Mesenchymal stem cell (in vitro differentiated cells and primary cell): ENCODE results near the gene FHOD3.

Source experiments
- DNase-seq: peaks from one replicate; pipeline ENCODE4 v3.0.0-alpha.2; 2013
- H2AFZ ChIP-seq: one replicate; pipeline ENCODE4 v1.6.1; 2013; ENCODE audit warnings: low read depth, mild to moderate bottlenecking, control low read depth, inconsistent platforms, low read length, moderate library complexity
- H2AK5ac ChIP-seq: 2 replicates; pipeline ENCODE4 v1.6.1; 2013; ENCODE audit warnings: low read length, moderate library complexity, mild to moderate bottlenecking, inconsistent platforms; ENCODE audit not compliant: severe bottlenecking
- H2BK120ac ChIP-seq: one replicate; pipeline ENCODE4 v1.6.1; 2013; ENCODE audit warnings: low read depth, mild to moderate bottlenecking, inconsistent platforms, low read length, moderate library complexity
- H2BK12ac ChIP-seq, 2 experiments: one replicate each; pipeline ENCODE4 v1.6.1; 2013; ENCODE audit warnings: inconsistent platforms in 2 of 2, low read length in 2 of 2, mild to moderate bottlenecking in 2 of 2, moderate library complexity in 2 of 2, control low read depth in 1 of 2
- H2BK15ac ChIP-seq: one replicate; pipeline ENCODE4 v1.6.1; 2013; ENCODE audit warnings: mild to moderate bottlenecking, low read depth, inconsistent platforms; ENCODE audit not compliant: poor library complexity, severe bottlenecking
- H2BK5ac ChIP-seq: 2 replicates; pipeline ENCODE4 v1.6.1; 2013; ENCODE audit warnings: low read depth, mild to moderate bottlenecking, low read length, control low read depth, inconsistent platforms; ENCODE audit not compliant: poor library complexity, severe bottlenecking
- H3K14ac ChIP-seq, 2 experiments: one replicate each; pipeline ENCODE4 v1.6.1; 2013; ENCODE audit warnings: inconsistent platforms in 2 of 2, low read length in 2 of 2, control low read depth in 1 of 2, mild to moderate bottlenecking in 1 of 2, moderate library complexity in 1 of 2
- H3K18ac ChIP-seq, 2 experiments: one replicate each; pipeline ENCODE4 v1.6.1; 2013; ENCODE audit warnings: inconsistent platforms in 2 of 2, low read length in 2 of 2, control low read depth in 1 of 2, low read depth in 1 of 2, mild to moderate bottlenecking in 1 of 2
- H3K23ac ChIP-seq, 2 experiments: one replicate each; pipeline ENCODE4 v1.6.1; 2013; ENCODE audit warnings: inconsistent platforms in 2 of 2, low read length in 2 of 2, mild to moderate bottlenecking in 2 of 2, moderate library complexity in 2 of 2, control low read depth in 1 of 2
- H3K27ac ChIP-seq: 2 replicates; pipeline ENCODE4 v1.5.1; 2013; ENCODE audit warnings: mild to moderate bottlenecking, moderate library complexity, low read length, control low read depth, inconsistent platforms; ENCODE audit not compliant: poor library complexity, severe bottlenecking
- H3K27me3 ChIP-seq, 2 experiments: 2 replicates each; pipeline versions ENCODE4 v1.6.1 to v1.7.0; 2013; ENCODE audit warnings: low read length in 2 of 2, mild to moderate bottlenecking in 2 of 2, moderate library complexity in 2 of 2, control low read depth in 1 of 2, inconsistent platforms in 1 of 2; ENCODE audit not compliant: control insufficient read depth in 1 of 2, insufficient read depth in 1 of 2
- H3K36me3 ChIP-seq, 2 experiments: 2 replicates each; pipeline versions ENCODE4 v1.6.1 to v1.7.0; 2013; ENCODE audit warnings: low read length in 2 of 2, control low read depth in 1 of 2, inconsistent platforms in 1 of 2, low read depth in 1 of 2, mild to moderate bottlenecking in 1 of 2; ENCODE audit not compliant: insufficient read depth in 2 of 2, control insufficient read depth in 1 of 2
- H3K4ac ChIP-seq, 2 experiments: one replicate each; pipeline ENCODE4 v1.6.1; 2013; ENCODE audit warnings: inconsistent platforms in 2 of 2, low read length in 2 of 2, mild to moderate bottlenecking in 2 of 2, moderate library complexity in 2 of 2, control low read depth in 1 of 2, low read depth in 1 of 2
- H3K4me1 ChIP-seq: 2 replicates; pipeline ENCODE4 v1.6.1; 2013; ENCODE audit warnings: low read depth, low read length, control low read depth; ENCODE audit not compliant: control insufficient read depth, insufficient read depth
- H3K4me2 ChIP-seq: 2 replicates; pipeline ENCODE4 v1.6.1; 2013; ENCODE audit warnings: low read length, mild to moderate bottlenecking, inconsistent platforms; ENCODE audit not compliant: poor library complexity, severe bottlenecking
- H3K4me3 ChIP-seq, 2 experiments: 2 replicates each; pipeline versions ENCODE4 v1.5.1 to v1.7.0; 2013; ENCODE audit warnings: low read length in 2 of 2, mild to moderate bottlenecking in 2 of 2, control low read depth in 1 of 2, low read depth in 1 of 2; ENCODE audit not compliant: insufficient read depth in 1 of 2
- H3K79me1 ChIP-seq: replicated peaks from 2 replicates; pipeline ENCODE4 v1.6.1; 2013; ENCODE audit warnings: mild to moderate bottlenecking, control low read depth, low read length, inconsistent platforms; ENCODE audit not compliant: poor library complexity, severe bottlenecking
- H3K9ac ChIP-seq: 2 replicates; pipeline ENCODE4 v1.7.0; 2013; ENCODE audit warnings: mild to moderate bottlenecking, low read length, moderate library complexity
- H3K9me3 ChIP-seq: 2 replicates; pipeline ENCODE4 v1.7.0; 2013; ENCODE audit warnings: mild to moderate bottlenecking, low read length; ENCODE audit not compliant: control insufficient read depth
- H4K8ac ChIP-seq: one replicate; pipeline ENCODE4 v1.6.1; 2013; ENCODE audit warnings: inconsistent platforms, mild to moderate bottlenecking, low read length, moderate library complexity
- H4K91ac ChIP-seq: one replicate; pipeline ENCODE4 v1.6.1; 2013; ENCODE audit warnings: mild to moderate bottlenecking, low read length, inconsistent platforms
- whole genome bisulfite sequencing: methylation state at CpG from one replicate; pipeline ENCODE4 v1.1.7; 2013; ENCODE audit warnings: mixed read lengths; 5-methylcytosine and 5-hydroxymethylcytosine counted together

FHOD3 gene

DNA sequence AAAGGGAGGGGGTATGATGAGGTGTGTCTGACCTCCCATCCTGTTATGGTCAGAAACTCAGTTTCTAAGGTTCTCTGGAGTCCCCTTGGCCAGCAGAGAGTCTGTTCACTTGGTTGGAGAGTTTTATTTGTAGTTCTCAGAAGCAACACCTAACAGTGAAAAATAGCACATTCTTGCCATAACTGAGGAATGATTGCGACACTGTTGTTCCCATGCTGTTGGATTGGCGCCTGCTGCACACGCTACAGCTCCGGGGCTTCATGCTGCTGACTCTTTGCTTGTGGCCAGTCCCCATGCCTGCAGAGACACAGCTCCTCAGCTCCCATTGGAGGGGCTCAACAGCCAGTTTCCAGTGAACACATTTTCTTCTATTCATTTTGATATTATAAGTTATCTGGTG is 489.2 kb downstream of the FHOD3 start:
- Histone ChIP-seq H2BK5ac (no peak overlapping the region), H3K9me3 (no peaks in the 10 kb centered on the region), H3K36me3 (peaks cover 12 to 25% of the 10 kb centered on the region in 2 experiments), H3K4me3 (no peak overlapping the region), H4K8ac (no peak overlapping the region), H3K4me2 (no peak overlapping the region), H3K9ac (no peak overlapping the region), H3K79me1 (peaks cover 4% of the 10 kb centered on the region), H2AK5ac (peak overlapping the region; percentile 26), H3K4me1 (peaks cover 5% of the 10 kb centered on the region), H2BK12ac (no peak overlapping the region), H4K91ac (no peak overlapping the region), H3K23ac (no peak overlapping the region), H3K27ac (peak overlapping the region; percentile 13), H2AFZ (no peak overlapping the region), H2BK15ac (no peak overlapping the region), H3K18ac (no peak overlapping the region), H3K27me3 (no peaks in the 10 kb centered on the region), H3K4ac (no peak overlapping the region), H2BK120ac (no peak overlapping the region), H3K14ac (no peak overlapping the region)
- peak; percentile 65 for DNase-seq
- WGBS = 31% methylated on average over 4 of the region's 4 CpGs

DNA sequence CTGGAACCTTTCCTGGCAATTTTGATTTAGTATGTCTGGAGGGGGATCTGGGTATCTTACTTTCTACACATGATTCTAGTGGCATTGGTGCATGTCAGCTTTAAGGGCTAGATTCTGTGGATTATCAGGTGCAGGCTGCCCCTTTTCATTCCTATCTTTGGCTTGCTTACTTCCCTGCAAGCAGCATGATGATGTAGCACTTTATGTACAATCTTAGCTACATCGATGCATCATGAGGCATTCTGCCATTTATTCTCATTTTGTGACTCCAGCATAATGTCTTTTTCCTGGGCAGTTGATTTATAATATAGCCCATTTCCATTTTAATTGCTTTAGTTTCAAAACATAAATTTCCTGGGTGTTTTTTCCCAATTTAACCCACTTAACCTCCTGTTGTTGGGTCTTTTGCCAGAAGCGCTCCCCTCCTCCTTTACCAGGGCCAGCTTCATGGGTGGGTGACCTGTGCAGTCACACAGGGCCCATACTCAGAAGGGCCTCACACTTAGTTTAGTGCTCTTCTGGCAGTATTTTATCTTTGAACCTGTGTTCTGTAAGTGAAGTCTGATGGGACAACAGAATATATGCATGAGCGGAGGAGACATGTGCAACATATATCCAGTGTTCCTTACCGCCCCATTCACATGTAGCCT is 495.2 kb downstream of the FHOD3 start:
- Histone ChIP-seq H3K9ac (no peak overlapping the region), H3K18ac (no peak overlapping the region), H4K91ac (no peak overlapping the region), H2AFZ (no peak overlapping the region), H3K23ac (no peak overlapping the region), H3K4ac (no peak overlapping the region), H2BK15ac (no peak overlapping the region), H4K8ac (no peak overlapping the region), H2BK5ac (no peak overlapping the region), H3K14ac (no peak overlapping the region), H3K27ac (no peak overlapping the region), H2AK5ac (no peak overlapping the region), H3K79me1 (peaks cover 9% of the 10 kb centered on the region), H3K4me2 (no peak overlapping the region), H3K9me3 (no peaks in the 10 kb centered on the region), H3K36me3 (peaks cover 35 to 65% of the 10 kb centered on the region in 2 experiments), H3K27me3 (no peaks in the 10 kb centered on the region), H2BK120ac (no peak overlapping the region), H3K4me1 (no peaks in the 10 kb centered on the region), H3K4me3 (no peak overlapping the region), H2BK12ac (no peak overlapping the region)
- DNase-seq = no peak
- 100% methylated on average over 4 of the region's 4 CpGs for WGBS

DNA sequence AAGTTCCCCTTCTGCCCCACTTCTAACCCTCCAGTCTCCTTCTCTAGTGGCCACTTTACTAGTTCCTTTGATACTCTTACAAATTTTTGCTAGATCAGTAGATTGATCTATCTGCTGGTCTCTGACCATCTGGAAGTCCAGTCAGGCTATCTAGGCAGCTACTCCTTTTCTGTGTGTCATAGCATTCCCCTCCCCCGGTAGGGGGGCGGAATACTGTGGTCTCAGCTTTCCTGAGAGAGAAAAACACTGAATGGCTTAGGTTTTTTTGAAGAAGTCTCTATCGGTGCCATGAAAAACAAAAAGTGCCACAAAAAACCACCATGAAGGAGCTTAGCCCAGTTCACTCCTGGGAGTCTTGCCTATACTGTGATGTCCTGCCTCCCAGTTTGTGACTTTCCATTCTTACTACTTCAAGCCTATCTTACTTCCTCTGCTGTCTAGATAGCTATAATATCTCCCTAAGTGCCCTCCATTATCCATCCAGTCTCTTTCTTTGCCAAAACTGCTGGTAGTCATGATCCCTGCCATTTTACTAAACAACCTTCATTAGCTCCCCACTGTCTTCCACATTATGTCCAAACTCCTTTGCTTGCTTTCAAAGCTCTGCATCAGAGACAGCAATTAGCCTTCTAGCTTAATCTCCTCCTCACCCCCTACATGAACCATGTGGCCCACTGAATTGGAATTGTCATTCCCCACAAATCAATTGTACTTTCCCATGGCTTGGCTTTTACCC is 501.4 kb downstream of the FHOD3 start:
- Histone ChIP-seq H2AK5ac (no peak overlapping the region), H3K14ac (no peak overlapping the region), H3K9me3 (no peaks in the 10 kb centered on the region), H3K27me3 (no peaks in the 10 kb centered on the region), H2AFZ (no peak overlapping the region), H3K79me1 (peaks cover 8% of the 10 kb centered on the region), H2BK12ac (no peak overlapping the region), H2BK5ac (no peak overlapping the region), H2BK15ac (no peak overlapping the region), H2BK120ac (no peak overlapping the region), H3K4me2 (no peak overlapping the region), H3K4ac (no peak overlapping the region), H3K4me3 (no peak overlapping the region), H3K23ac (no peak overlapping the region), H3K36me3 (peaks cover 34 to 87% of the 10 kb centered on the region in 2 experiments), H3K27ac (no peak overlapping the region), H3K18ac (no peak overlapping the region), H3K9ac (no peak overlapping the region), H4K91ac (no peak overlapping the region), H3K4me1 (no peaks in the 10 kb centered on the region), H4K8ac (no peak overlapping the region)
- no peak for DNase-seq
- 100% methylated on average over 3 of the region's 3 CpGs for WGBS

DNA sequence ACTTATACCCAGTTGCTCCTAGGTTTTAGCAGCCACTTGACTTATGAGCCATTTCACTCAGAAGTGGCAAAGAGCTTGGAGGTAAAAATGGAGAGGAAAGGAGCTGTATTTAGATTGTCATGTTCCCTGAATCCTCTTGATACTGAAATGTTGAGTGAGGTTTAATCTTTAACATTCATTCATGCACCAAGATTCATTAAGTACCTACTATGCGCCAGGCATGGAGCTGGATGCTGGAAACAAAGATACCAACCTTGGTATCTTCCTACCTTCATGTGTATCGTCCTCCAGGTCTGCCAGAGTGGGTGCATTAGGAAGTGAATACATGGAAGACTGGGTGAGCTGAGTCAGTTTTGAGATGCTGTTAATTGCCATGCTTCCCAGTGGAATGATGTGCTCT is 507.6 kb downstream of the FHOD3 start:
- Histone ChIP-seq H2AFZ (no peak overlapping the region), H2BK5ac (no peak overlapping the region), H3K4me2 (no peak overlapping the region), H2BK15ac (no peak overlapping the region), H3K18ac (no peak overlapping the region), H3K14ac (no peak overlapping the region), H3K27ac (no peak overlapping the region), H3K79me1 (peaks cover 21% of the 10 kb centered on the region), H3K4ac (no peak overlapping the region), H3K4me3 (no peak overlapping the region), H3K23ac (no peak overlapping the region), H3K27me3 (no peaks in the 10 kb centered on the region), H4K91ac (no peak overlapping the region), H2AK5ac (no peak overlapping the region), H3K9me3 (no peaks in the 10 kb centered on the region), H3K36me3 (peaks cover 27 to 64% of the 10 kb centered on the region in 2 experiments), H4K8ac (no peak overlapping the region), H3K4me1 (no peaks in the 10 kb centered on the region), H3K9ac (no peak overlapping the region), H2BK120ac (no peak overlapping the region), H2BK12ac (no peak overlapping the region)
- no peak for DNase-seq
- WGBS = 100% methylated on average over 2 of the region's 2 CpGs
